GM10847 (cell line): ENCODE data around the gene ATP1A4.

Experiments
- POLR2A ChIP-seq: IDR thresholded peaks from 2 replicates; pipeline ENCODE4 v1.6.1; 2011; ENCODE audit not compliant: insufficient read length; ENCODE audit errors: extremely low read depth

Gene ATP1A4

DNA sequence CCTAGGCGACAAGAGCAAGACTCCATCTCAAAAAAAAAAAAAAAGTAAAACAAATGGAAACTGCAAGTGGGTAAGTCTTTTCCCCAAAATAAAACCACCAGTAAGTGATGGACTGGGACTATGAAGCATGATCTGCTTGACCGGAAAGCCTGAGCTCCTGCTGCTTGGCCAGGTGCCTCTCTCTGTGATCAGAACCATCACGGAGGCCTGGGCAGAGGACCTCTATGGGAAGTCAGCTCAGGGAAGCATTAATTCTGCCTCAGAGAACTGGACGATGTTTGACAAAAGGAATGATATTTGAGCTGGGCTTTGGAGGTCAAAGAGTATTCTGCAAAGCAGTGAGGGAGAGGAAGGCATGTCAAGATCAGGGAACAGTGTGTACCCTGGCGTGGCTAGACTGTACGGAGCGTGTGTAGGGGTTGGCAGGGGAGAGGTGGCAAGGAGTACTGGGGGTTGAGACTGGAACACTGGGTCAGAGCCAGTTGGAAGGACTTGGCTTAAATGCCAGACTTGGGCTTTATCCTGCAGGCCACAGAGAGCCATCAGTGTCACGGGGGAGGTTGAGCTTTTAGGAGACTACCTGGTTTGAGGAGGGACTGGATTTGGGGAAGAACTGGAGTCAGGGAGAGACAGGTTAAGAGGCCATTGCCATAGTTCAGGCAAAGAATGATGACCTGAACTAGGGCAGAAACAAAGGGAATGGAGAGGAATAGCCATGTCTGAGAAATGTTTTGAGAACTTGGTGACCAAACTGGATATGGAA is 19.4 kb upstream of the ATP1A4 start:
- no peak for TF ChIP-seq POLR2A

DNA sequence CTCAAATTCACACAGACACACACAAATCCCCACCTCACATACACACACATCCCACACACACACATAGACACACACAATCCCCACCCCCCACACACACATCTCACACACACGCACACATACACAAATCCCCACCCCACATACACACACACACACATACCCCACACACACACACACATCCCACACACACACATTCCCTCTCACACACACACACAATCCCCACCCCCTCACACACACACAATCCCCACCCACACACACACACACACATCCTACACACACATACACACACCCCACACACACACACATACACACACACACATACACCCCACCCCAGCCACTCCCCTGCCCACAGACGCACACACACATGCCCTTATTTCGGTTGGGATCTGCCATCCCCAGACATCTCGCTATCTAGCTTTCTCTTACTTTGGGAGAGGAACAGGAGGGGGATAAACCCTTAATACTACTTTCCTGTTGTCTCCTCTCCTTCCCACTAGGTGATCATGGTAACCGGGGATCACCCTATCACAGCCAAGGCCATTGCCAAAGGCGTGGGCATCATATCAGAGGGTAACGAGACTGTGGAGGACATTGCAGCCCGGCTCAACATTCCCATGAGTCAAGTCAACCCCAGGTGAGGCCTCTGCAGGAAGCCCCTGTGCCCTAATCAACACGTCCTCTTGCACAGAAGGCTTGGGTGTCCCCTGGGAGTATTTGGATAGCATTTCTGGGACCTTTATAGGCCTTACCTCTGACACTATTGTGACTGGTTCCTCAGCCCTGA is 17.2 kb upstream of the ATP1A4 start:
- TF ChIP-seq POLR2A: no peak

DNA sequence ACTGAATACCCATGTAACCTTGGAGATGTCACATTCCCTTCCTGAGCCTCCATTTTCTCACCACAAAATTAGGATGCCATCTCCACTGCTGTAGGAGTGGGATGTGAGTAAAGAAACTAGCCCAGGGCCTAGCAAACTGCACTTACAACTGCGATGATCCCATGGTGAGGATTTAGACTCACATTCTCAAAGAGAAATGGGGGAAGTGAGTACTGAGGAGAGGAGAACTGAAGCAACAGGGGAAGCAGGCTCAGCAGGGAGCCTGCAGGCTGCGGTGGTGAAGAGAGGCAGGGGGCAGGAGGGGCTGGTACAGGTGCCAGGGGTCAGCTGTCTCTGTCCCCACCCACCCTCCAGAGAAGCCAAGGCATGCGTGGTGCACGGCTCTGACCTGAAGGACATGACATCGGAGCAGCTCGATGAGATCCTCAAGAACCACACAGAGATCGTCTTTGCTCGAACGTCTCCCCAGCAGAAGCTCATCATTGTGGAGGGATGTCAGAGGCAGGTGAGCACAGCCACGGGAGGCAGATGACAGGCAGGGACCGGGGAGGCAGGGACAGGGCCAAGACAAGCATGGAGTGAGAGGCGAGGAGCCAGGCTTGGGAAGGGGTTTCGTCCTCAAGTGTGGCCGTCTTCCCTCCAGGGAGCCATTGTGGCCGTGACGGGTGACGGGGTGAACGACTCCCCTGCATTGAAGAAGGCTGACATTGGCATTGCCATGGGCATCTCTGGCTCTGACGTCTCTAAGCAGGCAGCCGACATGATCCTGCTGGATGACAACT is 16.4 kb upstream of the ATP1A4 start:
- TF ChIP-seq POLR2A: no peak

DNA sequence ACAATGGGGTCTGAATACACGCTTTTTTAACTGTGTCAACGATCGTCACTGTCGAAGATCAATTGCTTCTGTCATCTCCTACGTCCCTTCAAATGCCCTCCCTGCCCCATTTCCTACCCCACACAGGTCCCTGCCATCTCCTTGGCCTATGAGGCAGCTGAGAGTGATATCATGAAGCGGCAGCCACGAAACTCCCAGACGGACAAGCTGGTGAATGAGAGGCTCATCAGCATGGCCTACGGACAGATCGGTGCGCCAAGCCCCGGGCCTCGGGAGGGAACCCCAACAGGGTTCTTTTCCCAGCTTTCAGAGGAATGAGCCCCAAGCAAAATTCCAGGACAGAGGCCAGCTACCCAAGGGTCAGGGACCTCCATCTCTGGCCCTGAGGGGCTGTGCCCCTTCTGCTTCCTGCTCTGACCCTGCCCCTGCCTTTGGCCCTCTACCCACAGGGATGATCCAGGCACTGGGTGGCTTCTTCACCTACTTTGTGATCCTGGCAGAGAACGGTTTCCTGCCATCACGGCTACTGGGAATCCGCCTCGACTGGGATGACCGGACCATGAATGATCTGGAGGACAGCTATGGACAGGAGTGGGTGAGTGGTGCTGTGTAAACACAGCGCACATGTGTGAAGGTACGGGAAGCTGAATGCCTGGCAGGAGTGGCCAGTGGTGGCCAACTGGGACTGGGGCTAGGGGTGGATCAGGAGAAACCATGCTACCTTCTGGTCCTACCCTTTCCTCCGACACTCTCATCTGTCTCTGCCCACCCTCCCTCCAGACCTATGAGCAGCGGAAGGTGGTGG is 15.1 kb upstream of the ATP1A4 start:
- TF ChIP-seq POLR2A: no peak

DNA sequence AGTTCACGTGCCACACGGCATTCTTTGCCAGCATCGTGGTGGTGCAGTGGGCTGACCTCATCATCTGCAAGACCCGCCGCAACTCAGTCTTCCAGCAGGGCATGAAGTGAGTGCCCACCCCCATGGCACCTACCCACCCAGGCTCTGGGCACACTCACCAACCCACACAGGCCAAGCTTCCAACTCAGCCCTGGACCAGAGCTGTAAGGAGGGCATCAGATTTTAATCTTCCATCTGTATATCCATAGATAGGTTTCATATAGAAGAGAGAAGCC is 14.5 kb upstream of the ATP1A4 start:
- TF ChIP-seq POLR2A: no peak

DNA sequence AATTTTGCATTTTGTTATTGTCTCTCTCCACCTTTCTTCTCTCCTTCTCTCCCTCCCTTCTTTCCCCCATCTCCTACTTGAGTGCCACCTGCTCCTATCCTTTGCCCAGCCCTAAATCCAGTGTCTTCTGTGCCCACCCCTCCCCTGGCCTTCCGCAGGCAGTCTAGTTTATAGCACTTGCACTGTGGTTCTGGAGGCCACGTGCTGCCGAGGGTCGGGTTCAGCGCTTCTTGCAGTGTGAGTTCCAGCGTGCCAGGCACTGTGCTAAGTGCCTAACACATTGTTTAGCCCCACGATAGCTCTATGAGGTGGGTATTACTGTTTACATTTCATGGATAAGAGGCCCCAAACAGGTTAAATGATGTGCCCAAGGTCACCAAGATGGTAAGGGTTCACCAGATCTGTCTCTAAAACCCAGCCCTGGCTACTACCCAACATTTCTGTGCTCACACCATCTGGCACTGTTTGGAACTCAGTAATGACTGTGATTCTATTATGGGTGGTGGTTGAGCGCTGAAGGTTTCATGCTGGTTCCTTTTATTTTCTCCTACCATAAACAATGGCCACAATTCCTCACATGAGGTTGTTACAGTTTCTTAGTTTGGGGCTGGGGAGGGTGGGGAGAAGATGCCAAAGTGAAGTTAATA is 14.1 kb upstream of the ATP1A4 start:
- no peak for TF ChIP-seq POLR2A

DNA sequence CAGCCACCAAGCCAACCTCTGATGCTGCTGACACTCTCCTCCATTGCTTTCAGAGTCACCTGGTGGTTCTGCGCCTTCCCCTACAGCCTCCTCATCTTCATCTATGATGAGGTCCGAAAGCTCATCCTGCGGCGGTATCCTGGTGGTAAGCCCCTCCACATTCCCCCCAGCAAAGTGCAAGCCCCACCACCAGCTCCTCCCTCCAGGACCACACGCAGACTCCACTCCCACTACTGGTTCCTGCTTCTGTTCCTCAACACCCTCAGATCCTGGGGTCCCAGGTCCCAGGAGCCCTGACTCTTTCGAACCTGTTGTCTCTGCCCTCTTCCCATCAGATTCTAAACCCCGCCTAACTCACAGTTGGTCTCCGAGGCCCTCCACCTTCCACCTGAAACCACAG is 11.6 kb upstream of the ATP1A4 start:
- TF ChIP-seq POLR2A: no peak

DNA sequence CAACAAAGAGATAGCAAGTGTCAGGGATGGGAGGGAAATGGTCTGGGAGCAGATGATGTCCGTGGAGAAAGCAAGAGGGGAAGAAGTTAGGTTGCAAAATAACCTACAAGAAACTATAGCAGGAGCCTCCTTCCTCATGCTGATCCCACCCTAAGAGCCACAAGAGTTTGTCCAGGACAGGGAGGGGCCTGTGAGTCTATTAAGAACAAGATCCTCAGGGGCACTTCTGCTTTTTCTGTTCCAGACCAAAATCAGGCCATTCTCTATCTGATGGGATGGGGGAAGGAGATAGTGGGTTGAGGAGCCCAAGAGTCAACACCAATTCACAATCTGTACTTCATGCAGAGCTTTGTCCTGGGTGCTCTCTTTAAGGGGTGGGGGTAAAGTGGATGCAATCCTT is 7.7 kb upstream of the ATP1A4 start:
- no peak for TF ChIP-seq POLR2A

DNA sequence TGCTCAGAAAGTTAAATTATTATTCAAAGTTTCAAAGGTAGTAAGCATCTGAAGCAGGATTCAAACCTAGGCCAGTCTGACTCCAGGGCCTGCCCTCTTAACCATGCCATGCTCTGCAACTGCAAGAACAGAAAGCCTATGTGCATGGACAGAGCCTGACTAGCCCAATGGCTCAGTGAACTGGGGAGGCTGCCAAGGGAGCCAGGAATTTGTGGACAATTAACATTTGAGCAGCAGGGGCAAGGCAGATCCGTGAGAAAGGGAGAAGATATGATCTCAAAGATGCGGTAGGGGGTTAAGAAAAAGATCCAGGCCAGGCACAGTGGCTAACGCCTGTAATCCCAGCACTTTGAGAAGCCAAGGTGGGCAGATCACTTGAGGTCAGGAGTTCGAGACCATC is 6.5 kb upstream of the ATP1A4 start:
- TF ChIP-seq POLR2A: no peak

DNA sequence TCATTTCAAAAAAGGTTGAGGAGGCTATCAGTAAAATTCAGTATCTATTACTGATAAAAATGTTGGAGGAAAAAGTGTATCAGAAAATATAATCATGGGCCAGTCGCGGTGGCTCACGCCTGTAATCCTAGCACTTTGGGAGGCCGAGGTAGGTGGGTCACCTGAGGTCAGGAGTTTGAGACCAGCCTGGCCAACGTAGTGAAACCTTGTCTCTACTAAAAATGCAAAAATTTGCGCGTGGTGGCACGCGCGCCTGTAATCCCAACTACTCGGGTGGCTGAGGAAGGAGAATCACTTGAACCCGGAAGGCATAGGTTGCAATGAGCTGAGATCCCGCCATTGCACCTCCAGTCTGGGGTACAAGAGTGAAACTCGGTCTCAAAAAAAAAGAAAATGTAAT is 5.3 kb upstream of the ATP1A4 start:
- TF ChIP-seq POLR2A: no peak

DNA sequence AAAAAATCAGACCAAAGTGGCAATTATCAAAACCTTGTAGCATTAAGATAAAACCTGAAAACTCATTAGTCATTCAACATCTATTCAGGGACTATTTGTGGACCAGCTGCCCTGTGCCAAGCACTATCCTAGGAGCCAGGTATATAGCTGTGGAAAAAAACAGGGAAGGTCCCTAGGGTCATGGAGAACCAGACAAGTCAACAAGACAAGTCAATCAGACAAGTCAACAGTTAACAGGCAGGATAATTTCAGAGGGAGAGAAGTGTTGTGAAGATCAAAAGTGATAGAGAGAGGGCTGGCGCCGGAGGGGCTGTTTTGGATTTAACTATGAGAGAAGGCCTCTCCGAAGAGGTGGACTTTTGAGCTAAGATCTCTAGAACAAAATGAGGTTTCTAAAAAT is 3.3 kb upstream of the ATP1A4 start:
- TF ChIP-seq POLR2A: no peak

DNA sequence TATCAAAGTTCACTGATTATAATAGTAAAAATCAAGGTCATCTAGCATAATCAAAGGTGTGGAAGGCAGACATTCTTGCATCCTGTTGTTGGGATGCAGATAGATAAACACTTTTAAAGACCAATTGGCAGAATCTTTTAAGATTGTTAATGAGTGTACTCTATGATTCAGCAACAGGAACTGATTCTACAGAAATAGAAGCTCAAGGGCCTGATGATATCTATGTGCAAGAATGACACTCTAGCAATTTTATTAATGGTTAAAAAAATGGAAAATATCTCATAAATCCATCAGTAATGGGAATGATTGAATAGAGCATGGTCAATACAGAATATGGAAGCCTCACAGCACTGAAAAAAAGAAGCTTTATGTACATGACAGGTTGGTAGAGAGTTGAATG is 2.2 kb upstream of the ATP1A4 start:
- no peak for TF ChIP-seq POLR2A

DNA sequence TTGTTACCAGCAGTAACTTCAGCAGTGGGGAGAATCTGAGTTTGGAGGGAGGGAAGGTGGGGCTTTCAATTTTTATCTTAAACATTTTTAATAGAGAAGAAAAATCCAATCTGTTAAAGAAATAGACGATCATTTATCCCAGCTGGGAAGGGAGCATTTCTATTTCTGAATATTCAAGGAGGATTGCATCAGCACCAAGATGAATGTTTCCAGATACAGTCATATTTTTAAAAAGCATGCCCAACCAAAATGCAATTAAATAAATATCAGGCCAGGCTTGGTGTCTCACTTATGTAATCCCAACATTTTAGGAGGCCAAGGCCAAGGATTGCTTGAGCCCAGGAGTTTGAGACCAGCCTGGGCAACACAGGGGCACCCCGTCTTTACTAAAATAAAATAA is 1.7 kb upstream of the ATP1A4 start:
- TF ChIP-seq POLR2A: no peak

DNA sequence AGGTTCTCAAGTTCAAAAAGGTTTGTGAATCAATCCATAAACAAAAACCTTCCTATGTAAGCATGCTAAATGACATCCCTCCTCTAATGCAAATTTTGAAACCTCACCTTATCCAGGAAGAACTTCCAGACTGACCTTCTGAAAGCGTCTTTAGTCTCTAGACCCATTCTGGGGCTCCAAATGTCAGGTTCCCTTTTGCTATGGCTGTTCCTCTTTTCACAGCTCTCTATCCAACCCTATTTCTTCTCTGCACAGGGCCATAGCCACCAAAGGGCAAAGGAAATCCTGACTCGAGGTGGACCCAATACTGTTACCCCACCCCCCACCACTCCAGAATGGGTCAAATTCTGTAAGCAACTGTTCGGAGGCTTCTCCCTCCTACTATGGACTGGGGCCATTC is 3.4 kb downstream of the ATP1A4 start:
- no peak for TF ChIP-seq POLR2A

DNA sequence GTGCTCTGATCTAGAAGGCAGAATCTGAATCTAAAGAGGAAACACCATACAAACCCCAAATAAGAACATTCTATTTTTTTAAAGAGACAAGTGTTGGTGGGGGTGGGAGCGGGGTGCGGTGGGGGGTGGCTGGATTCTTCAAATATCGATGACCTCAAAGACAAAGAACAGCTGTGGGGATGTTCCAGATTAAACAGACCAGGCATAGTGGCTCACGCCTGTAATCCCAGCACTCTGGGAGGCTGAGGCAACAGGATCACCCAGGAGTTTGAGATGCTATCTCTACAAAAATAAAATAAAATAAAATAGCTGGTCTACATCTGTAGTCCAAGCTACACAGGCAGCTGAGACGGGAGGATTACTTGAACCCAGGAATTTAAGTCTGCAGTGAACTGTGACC is 5.0 kb downstream of the ATP1A4 start:
- no peak for TF ChIP-seq POLR2A
